CD8-positive, alpha-beta memory T cell (primary cell): ENCODE results near the gene DUS3L. TPM values are rescaled to one million over a fixed set of nuclear protein-coding genes. Genes with fewer than 3 reads are reported as not detected.

Experiments
- CTCF ChIA-PET: fragments of 350-600 bp; sonication (Branson Sonifier 250); formaldehyde crosslinking; loops from one replicate; lab custom pipeline; 2021; ENCODE audit warnings: antibody characterized with exemption; lab: Charles Lee
- POLR2A ChIA-PET: fragments of 350-600 bp; sonication (Branson Sonifier 250); formaldehyde crosslinking; loops from one replicate; lab custom pipeline; 2021; ENCODE audit warnings: antibody characterized with exemption; lab: Charles Lee
- DNase-seq, 5 donors: peaks; one replicate each; pipeline versions ENCODE4 v3.0.0 to v3.0.0-alpha.2; 2020 to 2022; ENCODE audit warnings: mixed read lengths in 1 of 5
- H3K27ac ChIP-seq: one replicate; pipeline ENCODE4 v1.7.0; 2013; ENCODE audit warnings: low read depth, mild to moderate bottlenecking, low read length, moderate library complexity
- H3K27me3 ChIP-seq: 2 replicates; pipeline ENCODE4 v1.7.0; 2013; ENCODE audit warnings: low read length, mild to moderate bottlenecking; ENCODE audit not compliant: insufficient read depth, poor library complexity, severe bottlenecking
- H3K36me3 ChIP-seq: 2 replicates; pipeline ENCODE4 v1.7.0; 2013; ENCODE audit warnings: mild to moderate bottlenecking, low read length, moderate library complexity; ENCODE audit not compliant: insufficient read depth
- H3K4me1 ChIP-seq: 2 replicates; pipeline ENCODE4 v1.7.0; 2013; ENCODE audit warnings: mild to moderate bottlenecking, low read length, moderate library complexity; ENCODE audit not compliant: insufficient read depth
- H3K4me3 ChIP-seq: 2 replicates; pipeline ENCODE4 v1.7.0; 2013; ENCODE audit warnings: mild to moderate bottlenecking, low read length
- H3K9me3 ChIP-seq: 2 replicates; pipeline ENCODE4 v1.7.0; 2013; ENCODE audit warnings: mild to moderate bottlenecking, low read length
- H3K27ac Mint-ChIP-seq, 8 donors: one replicate each; pipeline ENCODE4 v1.8.0; 2020 to 2021; ENCODE audit warnings: mixed read lengths in 8 of 8, mild to moderate bottlenecking in 6 of 8, inconsistent platforms in 3 of 8, moderate library complexity in 3 of 8
- H3K27me3 Mint-ChIP-seq, 2 donors: one replicate each; pipeline ENCODE4 v1.8.0; 2020 to 2021; ENCODE audit warnings: mixed read lengths in 2 of 2, mild to moderate bottlenecking in 1 of 2, moderate library complexity in 1 of 2
- H3K36me3 Mint-ChIP-seq, 3 donors: one replicate each; pipeline ENCODE4 v1.8.0; 2020 to 2021; ENCODE audit warnings: mixed read lengths in 3 of 3, inconsistent platforms in 1 of 3, mild to moderate bottlenecking in 1 of 3
- H3K4me1 Mint-ChIP-seq, 3 donors: one replicate each; pipeline ENCODE4 v1.8.0; 2020 to 2021; ENCODE audit warnings: mixed read lengths in 3 of 3, inconsistent platforms in 1 of 3, mild to moderate bottlenecking in 1 of 3
- H3K4me3 Mint-ChIP-seq, 7 donors: one replicate each; pipeline ENCODE4 v1.8.0; 2020 to 2021; ENCODE audit warnings: mixed read lengths in 7 of 7, mild to moderate bottlenecking in 6 of 7, moderate library complexity in 4 of 7, inconsistent platforms in 2 of 7
- H3K9me3 Mint-ChIP-seq, 5 donors: one replicate each; pipeline ENCODE4 v1.8.0; 2020 to 2022; ENCODE audit warnings: mixed read lengths in 5 of 5, mild to moderate bottlenecking in 3 of 5, moderate library complexity in 2 of 5, inconsistent platforms in 1 of 5
- polyA plus RNA-seq: library from polyadenylated mRNA; unstranded; fragments of 300-500 nt; fragmentation: Illumina TruSeq; gene quantifications from one replicate; pipeline ENCODE4 v1.2.3, GENCODE V29; 2021
- total RNA-seq, 2 experiments: library from RNA; stranded (reverse); gene quantifications; one replicate each; pipeline ENCODE4 v1.2.3, GENCODE V29; 2021

The DUS3L gene
- total and polyA plus RNA-seq, 3 experiments from 2014 or later: 33.2 to 93.6 (median 90.9) TPM

DNA sequence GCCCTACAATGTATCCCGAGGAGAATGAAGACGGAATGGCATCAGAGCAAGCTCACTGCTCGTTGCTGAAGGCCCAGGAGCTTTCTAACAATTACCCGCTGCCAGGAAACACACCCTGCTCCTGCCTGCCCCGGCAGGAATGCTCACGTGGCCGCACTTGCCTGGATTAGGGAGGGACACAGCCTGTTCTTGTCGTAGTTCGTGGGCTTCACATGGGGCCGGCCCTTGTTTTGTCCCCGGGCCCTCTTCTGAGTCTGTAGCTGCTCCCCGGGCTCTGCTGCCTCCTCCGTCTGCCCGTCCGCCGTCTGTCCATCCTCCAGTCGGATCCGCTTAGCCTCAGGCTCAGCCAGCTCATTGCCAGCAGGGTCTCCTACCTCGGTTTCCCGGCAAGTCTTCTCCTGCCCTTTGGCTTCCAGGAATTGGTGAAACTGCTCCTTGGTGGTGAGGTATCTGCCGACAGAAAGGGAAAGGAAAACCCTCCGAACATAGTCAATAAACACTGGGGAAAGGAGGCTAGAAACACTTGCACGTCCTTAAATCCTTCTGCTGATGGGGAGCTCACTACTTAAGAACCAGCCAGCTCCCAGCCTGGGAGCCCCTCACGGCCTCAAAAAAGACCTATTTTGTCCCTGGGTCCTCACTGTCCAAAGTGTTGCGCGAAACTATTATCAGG lies 941 bp downstream of the DUS3L start:
- H3K9me3 ChIP-seq: no peaks in the 10 kb centered on the region
- POLR2A ChIA-PET: interaction anchor here (1.5 to 1.9 kb wide), 2 partner anchors 114 to 167 kb away, joined by 3 to 10 read pairs; partner anchors contain the start of genes NDUFA11, SAFB, SAFB2 and VMAC
- Mint-ChIP-seq H3K36me3 (peaks cover 6 to 46% (median 12%) of the 10 kb centered on the region in 3 donors), H3K4me1 (peaks cover 16 to 18% (median 17%) of the 10 kb centered on the region in 3 donors), H3K4me3 (peak overlapping the region; percentile 94 to 100 (median 99)), H3K27me3 (peaks cover 0 to 3% of the 10 kb centered on the region in 2 donors), H3K9me3 (peaks cover 0 to 3% (median 0%) of the 10 kb centered on the region in 5 donors), H3K27ac (peak overlapping the region; percentile 95 to 100 (median 100))
- CTCF ChIA-PET: interaction anchor here (1.1 to 6.7 kb wide), 2 partner anchors 13 to 100 kb away, joined by 3 to 44 read pairs; partner anchors contain the start of gene RPL36
- DNase-seq: no peak
- peak overlapping the region; percentile 99 for H3K27ac ChIP-seq
- H3K4me1 ChIP-seq: peaks cover 14% of the 10 kb centered on the region
- peak overlapping the region; percentile 95 for H3K4me3 ChIP-seq
- no peaks in the 10 kb centered on the region for H3K27me3 ChIP-seq
- H3K36me3 ChIP-seq: peaks cover 26% of the 10 kb centered on the region

- CTCF ChIA-PET: interaction anchor here (1.5 kb wide), 1 partner anchor 15 kb away, joined by 4 read pairs; no protein-coding TSS in a partner anchor
Measured at GRCh38 chr19:5789351-5789761, 1.6 kb downstream of the DUS3L start.

DNA sequence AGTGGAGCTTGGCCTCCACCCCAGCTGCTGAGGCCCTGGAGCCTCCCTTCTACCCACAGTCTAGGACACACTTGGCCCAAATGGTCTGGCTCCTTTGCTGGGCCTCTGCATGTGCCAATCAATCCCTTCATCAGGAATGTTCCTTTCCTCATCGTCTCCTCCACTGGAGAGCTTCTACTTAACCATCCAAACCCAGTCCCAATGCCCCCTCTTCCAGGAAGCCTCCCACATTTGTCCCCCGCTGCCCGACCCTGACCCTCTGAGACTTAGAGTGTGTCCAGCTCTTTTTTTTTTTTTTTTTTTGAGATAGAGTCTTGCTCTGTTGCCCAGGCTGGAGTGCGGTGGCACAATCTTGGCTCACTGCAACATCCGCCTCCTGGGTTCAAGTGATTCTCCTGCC lies 2.5 kb downstream of the DUS3L start:
- POLR2A ChIA-PET: no interaction called here
- Mint-ChIP-seq H3K27ac (no peak overlapping the region), H3K36me3 (peaks cover 7 to 58% (median 12%) of the 10 kb centered on the region in 3 donors), H3K27me3 (peaks cover 0 to 2% of the 10 kb centered on the region in 2 donors), H3K9me3 (peaks cover 0 to 3% (median 0%) of the 10 kb centered on the region in 5 donors), H3K4me3 (peak overlapping the region in 1 of 7 donors; percentile 20), H3K4me1 (peaks cover 16 to 18% (median 17%) of the 10 kb centered on the region in 3 donors)
- H3K36me3 ChIP-seq: peaks cover 26% of the 10 kb centered on the region
- no peaks in the 10 kb centered on the region for H3K27me3 ChIP-seq
- no peak for DNase-seq
- no peaks in the 10 kb centered on the region for H3K9me3 ChIP-seq
- no peak overlapping the region for H3K4me3 ChIP-seq
- peaks cover 14% of the 10 kb centered on the region for H3K4me1 ChIP-seq
- H3K27ac ChIP-seq: no peak overlapping the region
- CTCF ChIA-PET: interaction anchor here (0.8 to 1.5 kb wide), 2 partner anchors 16 to 69 kb away, joined by 3 to 4 read pairs; partner anchors contain the start of gene LONP1

More at GRCh38 chr19:5789351-5789761, 1.6 kb downstream of the DUS3L start:
- peaks cover 26% of the 10 kb centered on the region for H3K36me3 ChIP-seq
- Mint-ChIP-seq H3K27me3 (peaks cover 0 to 2% of the 10 kb centered on the region in 2 donors), H3K27ac (peak overlapping the region in 3 of 8 donors; percentile 46 to 95 (median 70)), H3K4me3 (peak overlapping the region in 2 of 7 donors; percentile 23 to 27), H3K9me3 (peaks cover 0 to 3% (median 0%) of the 10 kb centered on the region in 5 donors), H3K36me3 (peaks cover 6 to 53% (median 12%) of the 10 kb centered on the region in 3 donors), H3K4me1 (peaks cover 16 to 18% (median 17%) of the 10 kb centered on the region in 3 donors)
- H3K27ac ChIP-seq: no peak overlapping the region
- H3K4me1 ChIP-seq: peaks cover 14% of the 10 kb centered on the region
- POLR2A ChIA-PET: no interaction called here
- no peaks in the 10 kb centered on the region for H3K9me3 ChIP-seq
- H3K4me3 ChIP-seq: no peak overlapping the region
- no peak for DNase-seq
- H3K27me3 ChIP-seq: no peaks in the 10 kb centered on the region

- Histone ChIP-seq H3K4me1 (peaks cover 14% of the 10 kb centered on the region), H3K36me3 (peaks cover 26% of the 10 kb centered on the region), H3K4me3 (no peak overlapping the region), H3K27ac (no peak overlapping the region), H3K27me3 (no peaks in the 10 kb centered on the region), H3K9me3 (no peaks in the 10 kb centered on the region)
- Mint-ChIP-seq H3K27me3 (peaks cover 0 to 2% of the 10 kb centered on the region in 2 donors), H3K4me3 (peak overlapping the region in 1 of 7 donors; percentile 70), H3K4me1 (peaks cover 16 to 18% (median 17%) of the 10 kb centered on the region in 3 donors), H3K9me3 (peaks cover 0 to 3% (median 0%) of the 10 kb centered on the region in 5 donors), H3K27ac (no peak overlapping the region), H3K36me3 (peaks cover 7 to 58% (median 12%) of the 10 kb centered on the region in 3 donors)
- ChIA-PET POLR2A (no interaction called here), CTCF (interaction anchor here (0.8 to 1.5 kb wide), 2 partner anchors 16 to 68 kb away, joined by 3 to 4 read pairs; partner anchors contain the start of gene LONP1)
- no peak for DNase-seq
Measured at GRCh38 chr19:5787409-5788182, 3.4 kb downstream of the DUS3L start.

GRCh38 chr19:5786593-5787408 lies 4.2 kb downstream of the DUS3L start:
- H3K27me3 Mint-ChIP-seq: peaks cover 0 to 2% of the 10 kb centered on the region in 2 donors
- Histone ChIP-seq H3K36me3 (peaks cover 26% of the 10 kb centered on the region), H3K9me3 (no peaks in the 10 kb centered on the region), H3K4me1 (peaks cover 14% of the 10 kb centered on the region), H3K4me3 (no peak overlapping the region), H3K27me3 (no peaks in the 10 kb centered on the region), H3K27ac (no peak overlapping the region)
- peak overlapping the region in 1 of 8 donors; percentile 94 for H3K27ac Mint-ChIP-seq
- no peak for DNase-seq
- ChIA-PET CTCF (no interaction called here), POLR2A (no interaction called here)
- peaks cover 7 to 58% (median 12%) of the 10 kb centered on the region in 3 donors for H3K36me3 Mint-ChIP-seq
- H3K4me1 Mint-ChIP-seq: peaks cover 16 to 18% (median 17%) of the 10 kb centered on the region in 3 donors
- peaks cover 0 to 3% (median 0%) of the 10 kb centered on the region in 5 donors for H3K9me3 Mint-ChIP-seq
- no peak overlapping the region for H3K4me3 Mint-ChIP-seq

DNA sequence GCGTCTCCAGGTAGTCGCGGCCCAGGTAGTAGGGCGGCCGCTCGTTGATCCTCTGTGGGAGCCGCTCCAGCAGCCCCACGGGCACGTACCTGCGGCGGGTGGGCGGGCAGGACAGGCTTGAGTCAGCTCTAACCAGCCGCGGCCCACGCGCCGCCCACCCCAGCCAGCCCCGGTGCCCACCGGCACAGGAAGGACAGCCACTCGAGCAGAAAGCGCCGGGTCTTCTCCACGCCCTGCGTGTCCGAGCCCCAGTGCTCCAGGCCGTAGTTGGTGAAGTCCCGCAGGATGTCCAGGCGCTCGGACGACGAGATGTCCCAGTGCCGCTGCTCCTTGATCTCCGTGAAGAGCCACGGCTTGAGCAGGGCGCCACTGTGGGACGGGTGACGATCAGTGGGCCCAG lies 5.5 kb downstream of the DUS3L start:
- Histone ChIP-seq H3K4me1 (peaks cover 8% of the 10 kb centered on the region), H3K27ac (no peak overlapping the region), H3K36me3 (peaks cover 26% of the 10 kb centered on the region), H3K4me3 (no peak overlapping the region), H3K27me3 (no peaks in the 10 kb centered on the region), H3K9me3 (no peaks in the 10 kb centered on the region)
- Mint-ChIP-seq H3K9me3 (no peaks in the 10 kb centered on the region), H3K27ac (no peak overlapping the region), H3K36me3 (peaks cover 6 to 51% (median 11%) of the 10 kb centered on the region in 3 donors), H3K27me3 (no peaks in the 10 kb centered on the region), H3K4me1 (peaks cover 9% of the 10 kb centered on the region in 3 donors), H3K4me3 (no peak overlapping the region)
- DNase-seq: no peak
- ChIA-PET POLR2A (no interaction called here), CTCF (no interaction called here)

DNA sequence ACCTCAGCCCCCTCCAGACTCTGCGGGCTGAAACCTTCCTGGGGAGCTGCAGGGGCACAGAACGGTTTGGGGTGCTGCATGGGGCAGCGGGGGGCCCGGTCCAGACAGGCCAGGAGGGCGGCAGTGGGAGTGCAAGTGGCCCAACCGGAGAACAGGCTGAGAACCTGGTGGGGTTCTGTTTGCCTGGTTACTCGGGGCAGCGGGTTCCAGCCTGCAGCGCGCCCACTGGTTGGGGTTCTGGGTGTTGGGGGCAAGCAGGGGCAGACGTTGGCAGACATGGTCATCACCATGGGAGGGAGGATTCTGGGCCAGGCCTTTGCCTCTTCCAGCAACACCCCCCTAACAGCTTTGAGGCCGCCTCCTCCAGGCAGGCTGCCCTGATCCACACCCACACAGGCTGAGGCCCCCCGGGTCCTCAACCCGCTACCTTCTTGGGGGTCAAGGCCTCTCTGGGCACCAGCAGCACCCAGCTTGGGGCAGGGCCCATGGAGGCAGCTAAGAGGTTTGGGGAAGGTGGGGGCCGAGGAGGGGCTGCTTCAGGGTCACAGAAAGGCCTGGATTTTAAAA lies 6.3 kb downstream of the DUS3L start, which contains the start of gene PRR22:
TSS of gene PRR22 (minus strand) at position 166 of the 567 bp plus-strand sequence. CDS start at position 80, 86 bp downstream.
- Histone ChIP-seq H3K4me1 (peaks cover under 1% of the 10 kb centered on the region), H3K27ac (no peak within 1 kb of the TSS), H3K9me3 (no peaks in the 10 kb centered on the region), H3K27me3 (no peaks in the 10 kb centered on the region), H3K4me3 (no peak within 1 kb of the TSS), H3K36me3 (peaks cover 22% of the 10 kb centered on the region)
- no peaks in the 10 kb centered on the region for H3K27me3 Mint-ChIP-seq
- CTCF ChIA-PET: no interaction called here
- DNase-seq: no peak
- no peak within 1 kb of the TSS for H3K4me3 Mint-ChIP-seq
- no peak within 1 kb of the TSS for H3K27ac Mint-ChIP-seq
- no peaks in the 10 kb centered on the region for H3K9me3 Mint-ChIP-seq
- peaks cover 2 to 4% (median 3%) of the 10 kb centered on the region in 3 donors for H3K4me1 Mint-ChIP-seq
- peaks cover 2 to 45% (median 7%) of the 10 kb centered on the region in 3 donors for H3K36me3 Mint-ChIP-seq
- POLR2A ChIA-PET: no interaction called here
